HL-60 (cell line): Measurements from ENCODE around the gene COLQ.

Experiments used
- GABPA ChIP-seq: IDR thresholded peaks from 2 replicates; pipeline ENCODE4 v1.6.1; 2012; ENCODE audit warnings: low read depth
- POLR2AphosphoS5 ChIP-seq: IDR thresholded peaks from 2 replicates; pipeline ENCODE4 v1.6.1; 2012; ENCODE audit warnings: low read depth
- TF ChIP-seq, protein P1 (sequence below): IDR thresholded peaks from one replicate; pipeline ENCODE4 v1.5.1; 2011; ENCODE audit warnings: low read length, control low read depth, inconsistent platforms; ENCODE audit not compliant: insufficient read depth

DNA sequence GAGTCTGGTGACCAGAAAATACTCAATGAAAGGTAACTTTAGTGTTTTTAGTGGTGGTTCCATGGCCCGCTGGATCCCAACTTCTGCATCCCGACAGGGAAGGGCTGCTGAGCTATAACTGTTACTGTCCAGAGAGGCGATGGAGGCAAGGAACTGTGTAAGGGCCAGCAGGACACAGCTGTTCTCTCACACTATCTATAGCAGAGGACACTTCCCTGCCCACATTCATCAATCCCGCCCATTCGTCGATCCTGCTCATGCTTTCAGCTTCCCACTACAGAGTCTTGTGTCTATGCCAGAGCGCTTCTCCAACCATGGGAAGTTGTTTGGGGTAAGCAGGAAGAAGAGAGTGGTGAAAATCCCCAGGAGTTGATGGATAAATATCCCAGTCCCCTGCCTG, 8.4 kb downstream of the COLQ start:
- TF ChIP-seq, protein P1, sequence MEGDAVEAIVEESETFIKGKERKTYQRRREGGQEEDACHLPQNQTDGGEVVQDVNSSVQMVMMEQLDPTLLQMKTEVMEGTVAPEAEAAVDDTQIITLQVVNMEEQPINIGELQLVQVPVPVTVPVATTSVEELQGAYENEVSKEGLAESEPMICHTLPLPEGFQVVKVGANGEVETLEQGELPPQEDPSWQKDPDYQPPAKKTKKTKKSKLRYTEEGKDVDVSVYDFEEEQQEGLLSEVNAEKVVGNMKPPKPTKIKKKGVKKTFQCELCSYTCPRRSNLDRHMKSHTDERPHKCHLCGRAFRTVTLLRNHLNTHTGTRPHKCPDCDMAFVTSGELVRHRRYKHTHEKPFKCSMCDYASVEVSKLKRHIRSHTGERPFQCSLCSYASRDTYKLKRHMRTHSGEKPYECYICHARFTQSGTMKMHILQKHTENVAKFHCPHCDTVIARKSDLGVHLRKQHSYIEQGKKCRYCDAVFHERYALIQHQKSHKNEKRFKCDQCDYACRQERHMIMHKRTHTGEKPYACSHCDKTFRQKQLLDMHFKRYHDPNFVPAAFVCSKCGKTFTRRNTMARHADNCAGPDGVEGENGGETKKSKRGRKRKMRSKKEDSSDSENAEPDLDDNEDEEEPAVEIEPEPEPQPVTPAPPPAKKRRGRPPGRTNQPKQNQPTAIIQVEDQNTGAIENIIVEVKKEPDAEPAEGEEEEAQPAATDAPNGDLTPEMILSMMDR: no peak
- TF ChIP-seq POLR2AphosphoS5 (no peak), GABPA (no peak)
